Tibial nerve (tissue), 3 donors: ENCODE results near the gene PLAC8.

ENCODE experiments used
- POLR2A ChIP-seq, 2 donors: fragments of 450-650 bp; IDR thresholded peaks; one replicate each; pipeline ENCODE4 v1.6.1; 2017; ENCODE audit warnings: antibody characterized with exemption in 2 of 2, mild to moderate bottlenecking in 2 of 2, moderate library complexity in 2 of 2
- TF ChIP-seq, protein P1 (sequence below), 5 experiments: fragments of 200-600 bp in 3 of 5; fragments of 450-650 bp in 2 of 5; sonication (generic) in 3 of 5; IDR thresholded peaks; one replicate each; pipeline ENCODE4 v1.5.1; 2016 to 2019; ENCODE audit warnings: antibody characterized with exemption in 5 of 5, mild to moderate bottlenecking in 3 of 5, moderate library complexity in 2 of 5

DNA sequence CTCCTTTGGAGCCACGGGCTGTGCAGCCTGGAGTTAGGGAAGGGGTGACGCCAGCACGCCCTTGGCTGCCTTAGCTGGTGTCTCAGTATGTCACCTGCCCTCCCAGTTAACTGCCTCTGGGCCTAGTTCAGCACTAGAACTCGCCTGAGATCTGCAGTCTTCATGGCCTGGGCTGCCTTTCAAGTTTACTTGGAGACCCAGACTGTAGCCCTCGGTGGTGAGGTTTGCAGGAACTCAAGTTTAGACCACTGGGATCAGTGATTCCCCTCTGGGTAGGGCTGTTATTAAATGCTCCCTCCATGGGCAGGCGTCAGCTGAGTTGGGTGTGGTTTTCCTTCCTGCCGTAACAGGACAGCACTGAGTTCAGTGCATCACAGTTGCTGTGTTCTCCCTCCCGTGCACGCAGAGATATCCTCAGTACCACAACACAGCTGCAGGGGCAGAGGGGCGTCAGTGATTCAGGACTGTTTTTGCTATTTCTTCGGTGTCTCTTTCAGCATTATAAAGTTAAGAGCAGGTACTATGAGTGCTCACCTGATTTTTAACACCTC, 30.5 kb downstream of the PLAC8 start:
- TF ChIP-seq, protein P1, sequence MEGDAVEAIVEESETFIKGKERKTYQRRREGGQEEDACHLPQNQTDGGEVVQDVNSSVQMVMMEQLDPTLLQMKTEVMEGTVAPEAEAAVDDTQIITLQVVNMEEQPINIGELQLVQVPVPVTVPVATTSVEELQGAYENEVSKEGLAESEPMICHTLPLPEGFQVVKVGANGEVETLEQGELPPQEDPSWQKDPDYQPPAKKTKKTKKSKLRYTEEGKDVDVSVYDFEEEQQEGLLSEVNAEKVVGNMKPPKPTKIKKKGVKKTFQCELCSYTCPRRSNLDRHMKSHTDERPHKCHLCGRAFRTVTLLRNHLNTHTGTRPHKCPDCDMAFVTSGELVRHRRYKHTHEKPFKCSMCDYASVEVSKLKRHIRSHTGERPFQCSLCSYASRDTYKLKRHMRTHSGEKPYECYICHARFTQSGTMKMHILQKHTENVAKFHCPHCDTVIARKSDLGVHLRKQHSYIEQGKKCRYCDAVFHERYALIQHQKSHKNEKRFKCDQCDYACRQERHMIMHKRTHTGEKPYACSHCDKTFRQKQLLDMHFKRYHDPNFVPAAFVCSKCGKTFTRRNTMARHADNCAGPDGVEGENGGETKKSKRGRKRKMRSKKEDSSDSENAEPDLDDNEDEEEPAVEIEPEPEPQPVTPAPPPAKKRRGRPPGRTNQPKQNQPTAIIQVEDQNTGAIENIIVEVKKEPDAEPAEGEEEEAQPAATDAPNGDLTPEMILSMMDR (IDR thresholded peaks at IDR 0.05), result peak in 1 of 5 experiments; percentile 7
- no peak for TF ChIP-seq POLR2A (IDR thresholded peaks at IDR 0.05)
